Ovary (tissue), 3 donors: ENCODE results near the gene ZNF710.

Experiments
- CTCF ChIP-seq, 3 donors: fragments of 450-650 bp in 2 of 3; fragments of 200-600 bp in 1 of 3; IDR thresholded peaks; one replicate each; pipeline versions ENCODE4 v1.5.1 to v1.8.0; 2016 to 2022; ENCODE audit warnings: antibody characterized with exemption in 3 of 3, mild to moderate bottlenecking in 1 of 3
- POLR2A ChIP-seq: fragments of 450-650 bp; IDR thresholded peaks from one replicate; pipeline ENCODE4 v1.6.1; 2017; ENCODE audit warnings: antibody characterized with exemption, mild to moderate bottlenecking, moderate library complexity
- donor health status: DM: no; HTN: no; CAD: no.

DNA sequence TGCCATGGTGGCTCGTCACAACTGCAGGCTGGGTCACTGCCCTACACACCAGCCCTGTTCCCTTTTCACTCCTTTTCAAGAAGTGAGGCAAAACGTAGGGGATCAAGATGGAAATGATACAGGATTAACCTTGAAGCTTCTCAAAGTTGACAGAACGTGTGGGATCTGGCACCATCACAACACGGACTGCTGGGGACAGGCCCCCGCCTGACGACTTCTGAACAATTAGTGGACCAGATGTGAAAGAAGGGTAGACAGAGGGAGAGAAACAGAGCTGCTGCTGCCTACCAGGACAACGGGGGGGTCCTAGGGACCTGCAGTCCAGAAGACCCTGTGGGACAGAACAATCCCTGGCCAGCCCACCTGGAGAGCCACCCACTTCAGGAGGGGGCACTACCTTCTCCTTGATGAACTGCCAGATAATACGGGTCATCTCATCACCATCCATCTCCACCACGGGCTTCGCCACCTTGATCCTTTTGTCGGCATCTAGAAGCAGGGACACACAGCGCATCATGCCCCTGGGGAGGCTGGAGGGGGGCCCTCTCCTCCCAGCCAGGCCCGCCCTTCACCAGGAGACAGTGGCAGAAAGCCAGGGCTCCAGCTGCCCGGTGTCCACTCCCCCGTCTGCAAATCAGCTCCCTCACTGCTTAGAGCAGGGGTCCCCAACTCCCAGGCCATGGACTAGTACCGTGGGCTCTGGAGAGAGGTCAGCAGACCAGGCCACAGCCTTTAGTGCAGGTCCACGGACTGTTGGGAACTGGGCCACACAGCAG lies 90.2 kb downstream of the ZNF710 start:
- TF ChIP-seq CTCF (IDR thresholded peaks at IDR 0.05) (no peak), POLR2A (no peak)
